ENCODE measurements around the gene PRKAG1.

- no peak for TF ChIP-seq CTCF (IDR thresholded peaks at IDR 0.05)
- no peak for TF ChIP-seq POLR2A (IDR thresholded peaks at IDR 0.05)
These were observed 11.5 kb upstream of the PRKAG1 start for GRCh38 chr12:49030119-49030518.

Data from Peyer's patch (tissue), 4 donors.